ENCODE results near the gene PRKAG2.

DNA sequence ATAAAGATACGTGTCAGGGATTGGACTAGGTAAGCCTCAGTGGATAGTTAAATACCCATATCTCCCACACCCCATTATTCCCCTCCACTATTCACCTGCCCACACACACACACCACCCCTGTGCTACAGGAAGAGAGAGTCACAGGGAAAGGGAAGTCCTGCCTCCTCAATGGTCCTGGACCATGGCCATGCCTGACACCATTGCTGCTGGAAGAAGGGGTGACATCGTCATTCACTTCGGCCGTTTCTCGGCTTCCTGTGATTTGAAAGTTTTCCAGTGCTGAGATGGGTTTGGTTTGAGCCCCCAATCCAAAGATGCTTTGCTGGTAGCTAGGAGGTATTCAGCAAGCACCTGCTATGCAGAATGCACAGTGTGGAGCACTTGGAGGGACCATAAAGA lies 18.5 kb downstream of the PRKAG2 start:
- TF ChIP-seq EZH2 (IDR thresholded peaks at IDR 0.05) (no peak), POLR2AphosphoS5 (IDR thresholded peaks at IDR 0.05; ENCODE audit: borderline replicate concordance, low read depth, low read length) (no peak), FOXP2 (optimal IDR thresholded peaks at IDR 0.05; ENCODE audit: control extremely low read depth, extremely low read length, insufficient read depth) (no peak)

Measured in SK-N-MC (cell line).